WTC11 (cell line): ENCODE data around the gene KRT16. TPM values are rescaled to one million over a fixed set of nuclear protein-coding genes. Genes with fewer than 3 reads are reported as not detected.
"Not testable (repeated sequence)": the region's sequence is repeated elsewhere in the genome, so short reads cannot be mapped to it uniquely, and the experiment has no call there.

Source experiments
- ATAC-seq: fragments of 200-7000 bp; cut with Tn5 transposase; 2 replicates; pipeline ENCODE4 v1.10.0; 2021; ENCODE audit warnings: mild to moderate bottlenecking, moderate library complexity
- CTCF ChIA-PET: fragments of 300-600 bp; sonication (Branson Sonifier 250); formaldehyde crosslinking; loops from one replicate; lab custom pipeline; 2021; ENCODE audit warnings: antibody characterized with exemption; lab: Charles Lee
- POLR2A ChIA-PET: fragments of 350-600 bp; sonication (Branson Sonifier 250); formaldehyde crosslinking; loops from one replicate; lab custom pipeline; 2021; ENCODE audit warnings: antibody characterized with exemption; lab: Charles Lee
- DNase-seq: peaks from one replicate; pipeline ENCODE4 v3.0.0; 2021; ENCODE audit warnings: low spot score
- H3K27ac Mint-ChIP-seq: 2 replicates; pipeline ENCODE4 v1.8.0; 2021; ENCODE audit warnings: mixed read lengths
- H3K27me3 Mint-ChIP-seq: 2 replicates; pipeline ENCODE4 v1.8.0; 2021; ENCODE audit warnings: low read depth, mild to moderate bottlenecking, moderate library complexity, mixed read lengths
- H3K36me3 Mint-ChIP-seq: 2 replicates; pipeline ENCODE4 v1.8.0; 2021; ENCODE audit warnings: mixed read lengths
- H3K4me1 Mint-ChIP-seq: 2 replicates; pipeline ENCODE4 v1.8.0; 2022; ENCODE audit warnings: mixed read lengths
- H3K4me3 Mint-ChIP-seq: 2 replicates; pipeline ENCODE4 v1.8.0; 2021; ENCODE audit warnings: mild to moderate bottlenecking, moderate library complexity, mixed read lengths
- H3K9me3 Mint-ChIP-seq: 2 replicates; pipeline ENCODE4 v1.8.0; 2021; ENCODE audit warnings: mixed read lengths
- ATF2 ChIP-seq: sonication (generic); formaldehyde crosslinking; IDR thresholded peaks from 2 replicates; pipeline ENCODE4 v1.8.1; 2022; ENCODE audit warnings: low read depth, missing genetic modification reagents, borderline replicate concordance
- CREB1 ChIP-seq: sonication (generic); formaldehyde crosslinking; IDR thresholded peaks from 2 replicates; pipeline ENCODE4 v1.8.0; 2023; ENCODE audit warnings: mild to moderate bottlenecking, missing genetic modification reagents
- EMX1 ChIP-seq: fragments of 250-450 bp; sonication (Bioruptor Pico); IDR thresholded peaks from 2 replicates; pipeline ENCODE4 v1.8.0; 2021; ENCODE audit warnings: mild to moderate bottlenecking
- ETV6 ChIP-seq: sonication (generic); formaldehyde crosslinking; IDR thresholded peaks from 2 replicates; pipeline ENCODE4 v1.8.1; 2022; ENCODE audit warnings: mild to moderate bottlenecking, missing genetic modification reagents
- FOXP1 ChIP-seq: sonication (generic); formaldehyde crosslinking; IDR thresholded peaks from 2 replicates; pipeline ENCODE4 v1.8.0; 2022; ENCODE audit warnings: missing genetic modification reagents, mild to moderate bottlenecking, moderate library complexity, borderline replicate concordance
- FOXP4 ChIP-seq: sonication (generic); formaldehyde crosslinking; IDR thresholded peaks from 2 replicates; pipeline ENCODE4 v1.8.0; 2022; ENCODE audit warnings: mild to moderate bottlenecking, missing genetic modification reagents
- IRF2 ChIP-seq: sonication (generic); formaldehyde crosslinking; IDR thresholded peaks from 2 replicates; pipeline ENCODE4 v1.8.0; 2022; ENCODE audit warnings: low read depth, missing genetic modification reagents, borderline replicate concordance
- JAZF1 ChIP-seq: fragments of 250-450 bp; sonication (Bioruptor Pico); IDR thresholded peaks from 2 replicates; pipeline ENCODE4 v1.9.0; 2021; ENCODE audit warnings: moderate library complexity, mild to moderate bottlenecking, inconsistent platforms
- KAT7 ChIP-seq: sonication (generic); formaldehyde crosslinking; IDR thresholded peaks from 2 replicates; pipeline ENCODE4 v1.8.1; 2023; ENCODE audit warnings: missing genetic modification reagents, mild to moderate bottlenecking, borderline replicate concordance
- NR1H2 ChIP-seq: sonication (generic); formaldehyde crosslinking; IDR thresholded peaks from 2 replicates; pipeline ENCODE4 v1.9.0; 2021; ENCODE audit warnings: mild to moderate bottlenecking, moderate library complexity, missing genetic modification reagents
- NR2C2 ChIP-seq: sonication (generic); formaldehyde crosslinking; IDR thresholded peaks from 2 replicates; pipeline ENCODE4 v1.8.0; 2022; ENCODE audit warnings: mild to moderate bottlenecking, missing genetic modification reagents
- PRRX2 ChIP-seq: fragments of 250-450 bp; sonication (Bioruptor Pico); IDR thresholded peaks from 2 replicates; pipeline ENCODE4 v1.8.0; 2021; ENCODE audit warnings: mild to moderate bottlenecking
- SOX15 ChIP-seq: fragments of 250-450 bp; sonication (Bioruptor Pico); IDR thresholded peaks from 2 replicates; pipeline ENCODE4 v1.9.0; 2021; ENCODE audit warnings: mild to moderate bottlenecking
- TP53 ChIP-seq: sonication (generic); formaldehyde crosslinking; IDR thresholded peaks from 2 replicates; pipeline ENCODE4 v1.8.1; 2023; ENCODE audit warnings: mild to moderate bottlenecking, missing genetic modification reagents
- USF1 ChIP-seq: sonication (generic); formaldehyde crosslinking; IDR thresholded peaks from 2 replicates; pipeline ENCODE4 v1.8.0; 2022; ENCODE audit warnings: mild to moderate bottlenecking, missing genetic modification reagents
- ZNF121 ChIP-seq: sonication (generic); formaldehyde crosslinking; IDR thresholded peaks from 2 replicates; pipeline ENCODE4 v1.8.0; 2023; ENCODE audit warnings: missing genetic modification reagents
- ZNF138 ChIP-seq: sonication (generic); formaldehyde crosslinking; conservative IDR thresholded peaks from 2 replicates; pipeline ENCODE4 v1.8.1; 2022; ENCODE audit warnings: mild to moderate bottlenecking, moderate library complexity, missing genetic modification reagents
- ZNF263 ChIP-seq: sonication (generic); formaldehyde crosslinking; IDR thresholded peaks from 2 replicates; pipeline ENCODE4 v1.8.1; 2022; ENCODE audit warnings: low read depth, mild to moderate bottlenecking, moderate library complexity, missing genetic modification reagents
- ZNF281 ChIP-seq: sonication (generic); formaldehyde crosslinking; IDR thresholded peaks from 2 replicates; pipeline ENCODE4 v1.8.0; 2023; ENCODE audit warnings: mild to moderate bottlenecking, missing genetic modification reagents
- ZNF423 ChIP-seq: fragments of 250-450 bp; sonication (Bioruptor Pico); IDR thresholded peaks from 2 replicates; pipeline ENCODE4 v2.1.2; 2022; ENCODE audit warnings: mild to moderate bottlenecking, moderate library complexity
- total RNA-seq: library from RNA; stranded (reverse); gene quantifications from 3 replicates; pipeline ENCODE4 v1.2.3, GENCODE V29; 2021

Gene KRT16
- total RNA-seq, 1 experiment from 2014 or later, result not detected

- CTCF ChIA-PET, result interaction anchor here (0.6 to 4.6 kb wide), 9 partner anchors 11 to 78 kb away, joined by 3 to 29 read pairs (median 4); no protein-coding TSS in a partner anchor
Observed at GRCh38 chr17:41627316-41628072, 14.9 kb upstream of the KRT16 start.

GRCh38 chr17:41626914-41627295 is 14.3 kb upstream of the KRT16 start:
- peaks cover 11% of the 10 kb centered on the region for H3K4me1 Mint-ChIP-seq
- H3K27me3 Mint-ChIP-seq, DNase-seq, H3K4me3 Mint-ChIP-seq, POLR2A ChIA-PET, H3K9me3 Mint-ChIP-seq, ATAC-seq, H3K27ac Mint-ChIP-seq, H3K36me3 Mint-ChIP-seq: not testable (repeated sequence)
- CTCF ChIA-PET, result interaction anchor here (0.8 to 4.6 kb wide), 2 partner anchors 21 to 36 kb away, joined by 4 to 29 read pairs; no protein-coding TSS in a partner anchor

More at GRCh38 chr17:41627316-41628072, 14.9 kb upstream of the KRT16 start:
- ATAC-seq, result peak; percentile 37; the same call in 1 of the 2 replicates
- no peaks in the 10 kb centered on the region for H3K9me3 Mint-ChIP-seq
- DNase-seq, result no peak
- H3K4me3 Mint-ChIP-seq, result no peak overlapping the region
- POLR2A ChIA-PET, result no interaction called here
- no peaks in the 10 kb centered on the region for H3K27me3 Mint-ChIP-seq
- no peak overlapping the region for H3K27ac Mint-ChIP-seq
- H3K4me1 Mint-ChIP-seq, result peaks cover 11% of the 10 kb centered on the region
- no peak for TF ChIP-seq NR1H2
- no peak for TF ChIP-seq SOX15 (CRISPR knock-in tag)
- TF ChIP-seq ZNF263 (CRISPR knock-in tag), result no peak
- no peak for TF ChIP-seq TP53
- no peak for TF ChIP-seq IRF2 (CRISPR knock-in tag)
- no peak for TF ChIP-seq JAZF1 (CRISPR knock-in tag)
- TF ChIP-seq USF1 (CRISPR knock-in tag), result no peak
- TF ChIP-seq PRRX2 (CRISPR knock-in tag), result no peak
- TF ChIP-seq KAT7 (CRISPR knock-in tag), result no peak
- TF ChIP-seq CREB1, result no peak
- TF ChIP-seq ZNF423 (CRISPR knock-in tag), result no peak
- no peak for TF ChIP-seq ZNF121 (CRISPR knock-in tag)
- no peak for TF ChIP-seq ZNF138 (CRISPR knock-in tag)
- no peak for TF ChIP-seq ZNF281 (CRISPR knock-in tag)
- no peak for TF ChIP-seq ETV6
- TF ChIP-seq ATF2 (CRISPR knock-in tag), result no peak
- TF ChIP-seq EMX1, result no peak
- no peak for TF ChIP-seq FOXP1 (CRISPR knock-in tag)
- TF ChIP-seq NR2C2 (CRISPR knock-in tag), result no peak
- TF ChIP-seq FOXP4 (CRISPR knock-in tag), result no peak
- no peaks in the 10 kb centered on the region for H3K36me3 Mint-ChIP-seq

- CTCF ChIA-PET, result interaction anchor here (0.8 kb wide), 1 partner anchor 37 kb away, joined by 4 read pairs; no protein-coding TSS in a partner anchor
- POLR2A ChIA-PET, DNase-seq: not testable (repeated sequence)
Observed at GRCh38 chr17:41626028-41626913, 13.7 kb upstream of the KRT16 start.

More at GRCh38 chr17:41626028-41626913, 13.7 kb upstream of the KRT16 start:
- H3K27ac Mint-ChIP-seq, ATAC-seq, H3K36me3 Mint-ChIP-seq, H3K27me3 Mint-ChIP-seq, H3K4me3 Mint-ChIP-seq, H3K9me3 Mint-ChIP-seq: not testable (repeated sequence)
- peaks cover 11% of the 10 kb centered on the region for H3K4me1 Mint-ChIP-seq
